ENCODE data around the gene HOXB3.

DNA sequence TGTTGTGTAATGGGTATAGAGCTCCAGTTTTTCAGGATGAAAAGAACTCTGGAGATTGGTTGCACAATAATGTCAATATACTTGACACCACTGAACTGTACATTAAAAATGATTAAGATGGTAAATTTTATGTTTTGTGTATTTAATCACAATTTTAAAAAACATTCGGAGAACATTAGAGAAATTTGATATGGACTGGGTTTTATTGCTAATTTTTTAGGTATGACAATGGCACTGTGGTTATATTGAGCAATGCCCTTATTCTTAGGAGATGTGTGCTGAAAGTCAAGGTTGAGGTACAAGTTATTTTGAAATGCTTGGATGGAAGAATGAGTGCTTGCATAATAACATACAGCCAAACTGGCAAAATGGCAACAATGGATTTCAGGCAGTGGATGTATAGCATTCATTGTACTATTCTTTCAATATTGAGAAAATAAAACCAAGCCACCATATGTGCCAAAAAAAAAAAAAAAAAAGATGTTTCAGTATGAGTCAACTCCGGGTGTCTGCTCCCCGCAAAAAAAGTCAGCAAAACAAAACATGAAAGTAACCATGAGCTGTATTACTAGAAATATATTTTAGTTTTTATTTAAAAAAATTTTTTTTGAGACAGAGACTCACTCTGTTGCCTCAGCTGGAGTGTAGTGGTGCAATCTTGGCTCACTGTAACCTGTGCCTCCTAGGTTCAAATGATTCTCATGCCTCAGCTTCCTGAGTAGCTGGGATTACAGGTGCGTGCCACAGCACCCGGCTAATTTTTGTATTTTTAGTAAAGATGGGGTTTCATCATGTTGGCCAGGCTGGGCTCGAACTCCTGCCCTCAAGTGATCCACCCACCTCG is 79.1 kb downstream of the HOXB3 start:
- TF ChIP-seq, protein P1, sequence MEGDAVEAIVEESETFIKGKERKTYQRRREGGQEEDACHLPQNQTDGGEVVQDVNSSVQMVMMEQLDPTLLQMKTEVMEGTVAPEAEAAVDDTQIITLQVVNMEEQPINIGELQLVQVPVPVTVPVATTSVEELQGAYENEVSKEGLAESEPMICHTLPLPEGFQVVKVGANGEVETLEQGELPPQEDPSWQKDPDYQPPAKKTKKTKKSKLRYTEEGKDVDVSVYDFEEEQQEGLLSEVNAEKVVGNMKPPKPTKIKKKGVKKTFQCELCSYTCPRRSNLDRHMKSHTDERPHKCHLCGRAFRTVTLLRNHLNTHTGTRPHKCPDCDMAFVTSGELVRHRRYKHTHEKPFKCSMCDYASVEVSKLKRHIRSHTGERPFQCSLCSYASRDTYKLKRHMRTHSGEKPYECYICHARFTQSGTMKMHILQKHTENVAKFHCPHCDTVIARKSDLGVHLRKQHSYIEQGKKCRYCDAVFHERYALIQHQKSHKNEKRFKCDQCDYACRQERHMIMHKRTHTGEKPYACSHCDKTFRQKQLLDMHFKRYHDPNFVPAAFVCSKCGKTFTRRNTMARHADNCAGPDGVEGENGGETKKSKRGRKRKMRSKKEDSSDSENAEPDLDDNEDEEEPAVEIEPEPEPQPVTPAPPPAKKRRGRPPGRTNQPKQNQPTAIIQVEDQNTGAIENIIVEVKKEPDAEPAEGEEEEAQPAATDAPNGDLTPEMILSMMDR (IDR thresholded peaks at IDR 0.05): no peak
- no peak for TF ChIP-seq POLR2A (IDR thresholded peaks at IDR 0.05)
- no peak for TF ChIP-seq POLR2AphosphoS5 (IDR thresholded peaks at IDR 0.05)

Measured in upper lobe of left lung (tissue), 4 donors.